Left lung (tissue), 10 donors: ENCODE results near the gene ZBTB5. TPM values are rescaled to one million over a fixed set of nuclear protein-coding genes. Genes with fewer than 3 reads are reported as not detected.
"Not testable (repeated sequence)": the region's sequence is repeated elsewhere in the genome, so short reads cannot be mapped to it uniquely, and the experiment has no call there.

Source experiments
- ATAC-seq: fragments of 200-7000 bp; cut with Tn5 transposase; one replicate; pipeline ENCODE4 v1.9.1; 2020; ENCODE audit warnings: moderate library complexity
- DNase-seq, 4 donors: peaks; one replicate each; pipeline ENCODE4 v3.0.0-alpha.2; 2013 to 2020
- H3K27ac ChIP-seq, 2 donors: fragments of 200-600 bp; sonication (generic) in 1 of 2; one replicate each; pipeline versions ENCODE4 v1.5.0 to v1.8.0; 2020 to 2021
- H3K27me3 ChIP-seq, 2 donors: fragments of 200-600 bp; sonication (generic) in 1 of 2; one replicate each; pipeline versions ENCODE4 v1.5.0 to v1.8.0; 2020 to 2021
- H3K36me3 ChIP-seq, 2 donors: fragments of 200-600 bp; sonication (generic) in 1 of 2; one replicate each; pipeline versions ENCODE4 v1.5.0 to v1.8.0; 2020 to 2021
- H3K4me1 ChIP-seq, 2 donors: fragments of 200-600 bp; one replicate each; pipeline ENCODE4 v1.8.0; 2021
- H3K4me3 ChIP-seq, 2 donors: fragments of 200-600 bp; sonication (generic) in 1 of 2; one replicate each; pipeline versions ENCODE4 v1.5.0 to v1.8.0; 2020 to 2021; ENCODE audit warnings: mild to moderate bottlenecking in 1 of 2
- H3K9me3 ChIP-seq, 2 donors: fragments of 200-600 bp; sonication (generic) in 1 of 2; one replicate each; pipeline versions ENCODE4 v1.5.0 to v1.8.0; 2020 to 2021
- CTCF ChIP-seq, 2 donors: fragments of 200-600 bp; sonication (generic) in 1 of 2; IDR thresholded peaks; one replicate each; pipeline versions ENCODE4 v1.5.0 to v1.8.0; 2021; ENCODE audit warnings: antibody characterized with exemption in 2 of 2
- intact Hi-C, 2 donors: fragments of 100-400 bp; cut with DNase I; formaldehyde crosslinking; loops; one replicate each; pipeline versions ENCODE4 v1.11.2 to v1.14.2; 2022
- polyA plus RNA-seq, 6 donors: library from polyadenylated mRNA; unstranded; fragments of 120-200 nt; gene quantifications; one replicate each; pipeline ENCODE4 v1.2.1, GENCODE V29; 2013; ENCODE audit not compliant: insufficient read length in 6 of 6
- total RNA-seq, 2 donors: library from RNA; stranded (reverse); fragmentation: NEBNext Ultra II Directional; extraction: Animal tissue kit (Norgen Biotek cat#: 25700); gene quantifications; one replicate each; pipeline ENCODE4 v1.2.1, GENCODE V29; 2021
- donor health status: DM: no; HTN: yes; CAD: no.
- donor health status: DM: no; HTN: no; CAD: no.

The ZBTB5 gene
- total and polyA plus RNA-seq, 8 donors, result 7.5 to 28.5 (median 26.1) TPM

GRCh38 chr9:37429441-37430285 is 35.6 kb downstream of the ZBTB5 start:
- peaks cover 0 to 85% of the 10 kb centered on the region in 2 donors for H3K36me3 ChIP-seq
- no peak for TF ChIP-seq CTCF (IDR thresholded peaks at IDR 0.05)
- H3K9me3 ChIP-seq, result no peaks in the 10 kb centered on the region
- H3K27me3 ChIP-seq, result no peaks in the 10 kb centered on the region
- peaks cover 5% of the 10 kb centered on the region in 2 donors for H3K4me1 ChIP-seq
- no peak overlapping the region for H3K4me3 ChIP-seq
- intact Hi-C loops, result no loop called here
- ATAC-seq (no peak), DNase-seq (no peak)
- H3K27ac ChIP-seq, result no peak overlapping the region

GRCh38 chr9:37428345-37428744 is 36.9 kb downstream of the ZBTB5 start:
- no peaks in the 10 kb centered on the region for H3K9me3 ChIP-seq
- TF ChIP-seq CTCF (IDR thresholded peaks at IDR 0.05), result no peak
- intact Hi-C loops, result no loop called here
- H3K4me1 ChIP-seq, result peaks cover 13 to 18% of the 10 kb centered on the region in 2 donors
- DNase-seq, result no peak
- no peak overlapping the region for H3K4me3 ChIP-seq
- no peak overlapping the region for H3K27ac ChIP-seq
- no peaks in the 10 kb centered on the region for H3K27me3 ChIP-seq
- ATAC-seq, result no peak
- peaks cover 0 to 73% of the 10 kb centered on the region in 2 donors for H3K36me3 ChIP-seq

- Histone ChIP-seq H3K27ac (no peak overlapping the region), H3K4me3 (no peak overlapping the region), H3K27me3 (no peaks in the 10 kb centered on the region), H3K36me3 (peaks cover 0 to 58% of the 10 kb centered on the region in 2 donors), H3K4me1 (peaks cover 16 to 27% of the 10 kb centered on the region in 2 donors), H3K9me3 (no peaks in the 10 kb centered on the region)
- intact Hi-C loops, result no loop called here
- no peak for DNase-seq
- ATAC-seq, result no peak
- TF ChIP-seq CTCF (IDR thresholded peaks at IDR 0.05), result no peak
Observed at GRCh38 chr9:37426846-37427245, 38.4 kb downstream of the ZBTB5 start.

- H3K27me3 ChIP-seq, H3K27ac ChIP-seq, intact Hi-C loops, H3K4me3 ChIP-seq, DNase-seq, ATAC-seq, H3K9me3 ChIP-seq: not testable (repeated sequence)
- peaks cover 0 to 56% of the 10 kb centered on the region in 2 donors for H3K36me3 ChIP-seq
- peaks cover 18 to 30% of the 10 kb centered on the region in 2 donors for H3K4me1 ChIP-seq
Observed at GRCh38 chr9:37426431-37426830, 38.8 kb downstream of the ZBTB5 start.

GRCh38 chr9:37425298-37425752 is 39.9 kb downstream of the ZBTB5 start:
- TF ChIP-seq CTCF (IDR thresholded peaks at IDR 0.05), result no peak
- Histone ChIP-seq H3K4me3 (no peak overlapping the region), H3K4me1 (peaks cover 18 to 30% of the 10 kb centered on the region in 2 donors), H3K36me3 (peaks cover 0 to 45% of the 10 kb centered on the region in 2 donors), H3K9me3 (no peaks in the 10 kb centered on the region), H3K27ac (no peak overlapping the region), H3K27me3 (no peaks in the 10 kb centered on the region)
- intact Hi-C loops, result no loop called here
- no peak for ATAC-seq
- no peak for DNase-seq
